Natural killer cell (primary cell): Measurements from ENCODE around the gene CLCN5. TPM values are rescaled to one million over a fixed set of nuclear protein-coding genes. Genes with fewer than 3 reads are reported as not detected.

Source experiments
- ATAC-seq, 3 donors: fragments of 150-1000 bp in 2 of 3; fragments of 200-7000 bp in 1 of 3; cut with Tn5 transposase; 1 replicate in 1 of 3; 2 replicates in 2 of 3; pipeline ENCODE4 v1.10.0; 2021; ENCODE audit warnings: mild to moderate bottlenecking in 2 of 3, moderate library complexity in 2 of 3
- DNase-seq, 2 donors: peaks; one replicate each; pipeline versions ENCODE4 v3.0.0 to v3.0.0-alpha.2; 2013 to 2021; ENCODE audit warnings: mixed read lengths in 1 of 2
- H3K27ac ChIP-seq: one replicate; pipeline ENCODE4 v1.5.1; 2013; ENCODE audit warnings: mild to moderate bottlenecking, low read length
- H3K27me3 ChIP-seq: one replicate; pipeline ENCODE4 v1.6.1; 2013; ENCODE audit warnings: low read length; ENCODE audit not compliant: control insufficient read depth, insufficient read depth
- H3K36me3 ChIP-seq: one replicate; pipeline ENCODE4 v1.6.1; 2013; ENCODE audit warnings: low read length; ENCODE audit not compliant: control insufficient read depth, insufficient read depth
- H3K4me1 ChIP-seq: one replicate; pipeline ENCODE4 v1.6.1; 2013; ENCODE audit warnings: low read length; ENCODE audit not compliant: control insufficient read depth, insufficient read depth
- H3K4me3 ChIP-seq: one replicate; pipeline ENCODE4 v1.5.1; 2013; ENCODE audit warnings: low read length
- H3K9me3 ChIP-seq: one replicate; pipeline ENCODE4 v1.6.1; 2013; ENCODE audit warnings: low read length; ENCODE audit not compliant: control insufficient read depth, insufficient read depth
- H3K27ac Mint-ChIP-seq, 2 donors: one replicate each; pipeline ENCODE4 v1.8.0; 2022; ENCODE audit warnings: mild to moderate bottlenecking in 2 of 2, mixed read lengths in 2 of 2, moderate library complexity in 1 of 2
- H3K27me3 Mint-ChIP-seq, 2 donors: one replicate each; pipeline ENCODE4 v1.8.0; 2022; ENCODE audit warnings: low read depth in 2 of 2, mixed read lengths in 2 of 2
- H3K36me3 Mint-ChIP-seq: one replicate; pipeline ENCODE4 v1.8.0; 2022; ENCODE audit warnings: mixed read lengths
- H3K4me1 Mint-ChIP-seq, 2 donors: one replicate each; pipeline ENCODE4 v1.8.0; 2022; ENCODE audit warnings: mixed read lengths in 2 of 2
- H3K4me3 Mint-ChIP-seq: one replicate; pipeline ENCODE4 v1.8.0; 2022; ENCODE audit warnings: mild to moderate bottlenecking, moderate library complexity, mixed read lengths
- H3K9me3 Mint-ChIP-seq, 2 donors: one replicate each; pipeline ENCODE4 v1.8.0; 2022; ENCODE audit warnings: mixed read lengths in 2 of 2
- CTCF ChIP-seq: fragments of 200-600 bp; IDR thresholded peaks from one replicate; pipeline ENCODE4 v1.8.0; 2022; ENCODE audit warnings: antibody characterized with exemption
- WGBS: methylation state at CpG from one replicate; pipeline ENCODE4 v1.1.7; 2013; ENCODE audit warnings: missing lambda C conversion rate; ENCODE audit not compliant: insufficient coverage; 5-methylcytosine and 5-hydroxymethylcytosine counted together
- intact Hi-C: fragments of 100-400 bp; cut with micrococcal nuclease; formaldehyde crosslinking; loops from one replicate; pipeline ENCODE4 v1.14.2; 2022
- total RNA-seq, 4 donors: library from RNA; stranded (reverse); fragments of 120-200 nt in 1 of 4; gene quantifications; one replicate each; pipeline versions ENCODE4 v1.2.3 to v1.2.4, GENCODE V29; 2013 to 2022

Gene CLCN5
- total RNA-seq, 3 donors from 2014 or later (not counting 1 experiment from before 2014, with no cell fraction given) = 2.5 to 4.5 (median 4.0) TPM

- Histone ChIP-seq H3K4me3 (no peak overlapping the region), H3K4me1 (no peaks in the 10 kb centered on the region), H3K27me3 (no peaks in the 10 kb centered on the region), H3K27ac (no peak overlapping the region), H3K9me3 (no peaks in the 10 kb centered on the region), H3K36me3 (no peaks in the 10 kb centered on the region)
- ATAC-seq (no peak), DNase-seq (no peak)
- H3K4me1 Mint-ChIP-seq = no peaks in the 10 kb centered on the region
- no peaks in the 10 kb centered on the region for H3K36me3 Mint-ChIP-seq
- intact Hi-C loops = no loop called here
- H3K4me3 Mint-ChIP-seq = no peak overlapping the region
- no peaks in the 10 kb centered on the region for H3K27me3 Mint-ChIP-seq
- 80% methylated on average over 1 of the region's 4 CpGs for WGBS
- H3K9me3 Mint-ChIP-seq = no peaks in the 10 kb centered on the region
- H3K27ac Mint-ChIP-seq = no peak overlapping the region
- TF ChIP-seq CTCF = no peak
Measured at GRCh38 chrX:50075630-50076339, 153.4 kb downstream of the CLCN5 start.

- H3K9me3 Mint-ChIP-seq = no peaks in the 10 kb centered on the region
- Histone ChIP-seq H3K4me3 (no peak overlapping the region), H3K27me3 (no peaks in the 10 kb centered on the region), H3K27ac (no peak overlapping the region), H3K9me3 (no peaks in the 10 kb centered on the region), H3K4me1 (no peaks in the 10 kb centered on the region), H3K36me3 (no peaks in the 10 kb centered on the region)
- no peaks in the 10 kb centered on the region for H3K36me3 Mint-ChIP-seq
- no peak for TF ChIP-seq CTCF
- ATAC-seq (no peak), DNase-seq (peak in 1 of 2 donors; percentile 1)
- H3K4me3 Mint-ChIP-seq = no peak overlapping the region
- WGBS = 46% methylated on average over 2 of the region's 3 CpGs
- H3K27ac Mint-ChIP-seq = no peak overlapping the region
- H3K27me3 Mint-ChIP-seq = no peaks in the 10 kb centered on the region
- no peaks in the 10 kb centered on the region for H3K4me1 Mint-ChIP-seq
- intact Hi-C loops = no loop called here
Measured at GRCh38 chrX:50081282-50081889, 159.0 kb downstream of the CLCN5 start.

- no peak for TF ChIP-seq CTCF
- intact Hi-C loops = no loop called here
- Mint-ChIP-seq H3K4me3 (no peak overlapping the region), H3K27me3 (no peaks in the 10 kb centered on the region), H3K27ac (no peak overlapping the region), H3K36me3 (no peaks in the 10 kb centered on the region), H3K4me1 (no peaks in the 10 kb centered on the region), H3K9me3 (no peaks in the 10 kb centered on the region)
- H3K27ac ChIP-seq = no peak overlapping the region
- H3K4me1 ChIP-seq = no peaks in the 10 kb centered on the region
- no peaks in the 10 kb centered on the region for H3K36me3 ChIP-seq
- DNase-seq (no peak), ATAC-seq (no peak)
- no peak overlapping the region for H3K4me3 ChIP-seq
- H3K9me3 ChIP-seq = no peaks in the 10 kb centered on the region
- H3K27me3 ChIP-seq = no peaks in the 10 kb centered on the region
- no CpG with 5 or more reads among the region's 2 CpGs for WGBS
Measured at GRCh38 chrX:50082741-50083140, 160.3 kb downstream of the CLCN5 start.
